HG03521 (cell line): ENCODE data around the gene TNFRSF18.
"Not testable (repeated sequence)": the region's sequence is repeated elsewhere in the genome, so short reads cannot be mapped to it uniquely, and the experiment has no call there.

Source experiments
- ATAC-seq: cut with Tn5 transposase; IDR thresholded peaks from one replicate; pipeline ENCODE4 v1.9.1; 2021; ENCODE audit warnings: mild to moderate bottlenecking, moderate library complexity; ENCODE audit not compliant: unreplicated experiment

The TNFRSF18 gene

GRCh38 chr1:1199141-1199960, 7.0 kb downstream of the TNFRSF18 start:
- no peak for ATAC-seq

GRCh38 chr1:1198423-1199140, 7.8 kb downstream of the TNFRSF18 start:
- no peak for ATAC-seq

DNA sequence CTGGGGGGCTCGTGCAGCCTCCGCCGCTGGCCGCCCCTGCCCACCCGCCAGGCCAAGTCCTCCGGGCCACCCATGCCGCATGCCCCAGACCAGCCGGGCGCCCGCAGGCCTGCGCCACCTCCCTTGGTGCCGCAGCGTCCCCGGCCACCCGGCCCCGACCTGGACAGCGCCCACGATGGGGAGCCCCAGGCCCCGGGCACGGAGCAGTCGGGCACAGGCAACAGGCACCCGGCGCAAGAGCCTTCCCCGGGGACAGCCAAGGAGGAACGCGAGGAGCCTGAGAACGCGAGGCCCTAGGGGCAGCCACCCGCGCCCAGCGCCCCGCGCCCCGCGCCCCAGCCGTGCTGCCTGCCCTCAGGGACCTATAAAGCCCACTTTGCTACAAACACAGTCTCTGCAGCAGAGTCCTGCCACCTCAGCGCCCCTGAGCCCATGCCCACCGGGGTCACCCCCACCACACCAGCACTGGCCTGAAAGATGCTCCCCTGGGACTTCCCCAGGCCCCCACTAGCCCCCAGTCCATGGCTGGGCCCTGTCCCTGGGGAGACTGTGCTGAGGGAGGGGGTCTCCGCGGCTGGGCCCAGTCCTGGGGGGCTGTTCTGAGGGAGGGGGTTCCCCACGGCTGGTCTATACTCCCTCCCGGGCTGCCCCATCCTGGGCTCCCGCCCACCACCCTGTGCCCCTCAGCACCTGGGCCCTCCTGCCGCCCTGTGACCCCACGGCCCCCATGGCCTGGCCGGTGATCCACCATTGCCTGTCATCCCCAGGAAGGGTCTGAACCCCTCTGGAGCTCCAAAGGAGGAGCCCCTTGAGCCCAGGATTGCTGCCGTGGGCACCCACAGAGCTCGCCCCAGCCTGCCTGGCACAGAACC, 8.6 kb downstream of the TNFRSF18 start:
- no peak for ATAC-seq

- ATAC-seq, result no peak
Measured at GRCh38 chr1:1197188-1197500, 9.2 kb downstream of the TNFRSF18 start.

DNA sequence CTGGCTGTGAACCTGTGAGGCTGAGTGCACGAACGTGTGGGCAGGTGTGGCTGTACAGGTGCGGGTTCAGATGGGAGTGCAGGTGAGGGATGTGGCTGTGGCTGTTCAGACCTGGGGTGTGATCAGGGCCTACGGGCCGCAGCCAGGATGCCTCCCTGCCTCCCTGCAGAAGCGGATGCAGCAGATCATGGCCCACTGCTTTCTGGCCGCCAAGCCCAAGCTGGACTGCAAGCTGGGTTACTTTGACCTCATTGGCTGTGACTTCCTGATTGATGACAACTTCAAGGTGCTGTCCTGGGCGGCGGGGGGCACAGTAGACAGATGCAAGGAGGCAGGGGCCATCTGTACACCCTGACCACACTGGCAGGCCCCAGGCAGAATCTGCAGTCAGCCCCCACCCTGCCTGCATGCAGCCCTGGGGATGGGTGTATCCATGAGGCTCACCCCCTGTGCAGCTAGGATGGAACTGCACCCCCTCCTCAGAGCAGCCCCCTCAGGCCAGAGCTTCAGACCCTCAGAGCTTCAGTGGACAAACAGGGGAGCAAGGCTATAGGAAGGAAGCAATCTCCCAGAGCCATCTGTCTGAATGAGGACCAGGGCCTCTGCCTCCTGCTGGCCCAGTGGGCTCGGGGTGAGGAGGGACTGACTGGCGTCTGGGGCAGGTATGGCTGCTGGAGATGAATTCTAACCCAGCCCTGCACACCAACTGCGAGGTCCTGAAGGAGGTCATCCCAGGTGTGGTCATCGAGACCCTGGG, 9.8 kb downstream of the TNFRSF18 start:
- ATAC-seq, result no peak

DNA sequence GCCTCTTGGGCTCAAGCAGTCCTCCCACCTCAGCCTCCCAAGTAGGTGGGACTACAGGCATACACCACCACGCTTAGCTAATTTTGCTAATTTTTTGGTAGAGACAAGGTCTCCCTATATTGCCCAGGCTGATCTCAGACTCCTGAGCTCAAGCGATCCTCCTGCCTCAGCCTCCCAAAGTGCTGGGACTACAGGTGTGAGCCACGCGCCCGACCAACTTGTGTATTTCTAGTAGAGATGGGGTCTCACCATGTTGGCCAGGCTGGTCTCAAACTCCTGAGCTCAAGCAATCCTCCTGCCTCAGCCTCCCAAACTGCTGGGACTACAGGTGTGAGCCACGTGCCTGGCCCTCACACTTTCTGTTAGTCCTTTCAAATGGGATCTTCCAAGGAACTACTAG, 10.7 kb downstream of the TNFRSF18 start:
- ATAC-seq, result not testable (repeated sequence)

DNA sequence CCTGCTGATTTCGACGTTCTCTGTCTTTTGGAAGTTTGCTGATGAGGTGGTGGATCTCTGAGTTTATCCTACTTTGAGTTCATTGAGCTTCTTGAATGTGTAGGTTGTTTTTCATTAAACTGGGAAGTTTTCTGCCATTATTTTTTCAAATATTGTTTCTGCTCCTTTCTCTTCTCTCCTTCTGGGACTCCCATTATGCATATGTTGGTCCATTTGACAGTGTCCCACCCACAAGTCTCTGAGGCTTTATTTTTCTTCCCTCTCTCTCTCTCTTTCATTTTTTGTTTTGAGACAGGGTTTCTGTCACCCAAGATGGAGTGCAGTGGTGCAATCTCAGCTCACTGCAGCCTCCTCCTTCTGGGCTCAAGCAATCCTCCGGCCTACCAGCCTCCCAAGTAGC, 11.7 kb downstream of the TNFRSF18 start:
- no peak for ATAC-seq

DNA sequence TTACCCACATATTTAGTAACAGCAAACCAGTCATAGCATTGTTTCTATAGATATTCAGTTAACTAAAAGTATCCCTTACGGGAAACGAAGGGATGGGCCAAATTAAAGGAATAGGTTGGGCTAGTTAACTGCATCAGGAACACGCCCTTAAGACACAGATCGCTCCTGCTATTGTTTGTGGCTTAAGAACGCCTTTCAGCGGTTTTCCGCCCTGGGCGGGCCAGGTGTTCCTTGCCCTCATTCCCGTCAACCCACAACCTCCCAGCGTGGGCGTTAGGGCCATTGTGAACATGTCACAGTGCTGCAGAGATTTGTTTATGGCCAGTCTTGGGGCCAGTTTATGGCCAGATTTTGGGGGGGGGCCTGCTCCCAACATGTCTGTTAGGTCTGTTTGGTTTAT, 14.7 kb downstream of the TNFRSF18 start:
- ATAC-seq, result no peak

DNA sequence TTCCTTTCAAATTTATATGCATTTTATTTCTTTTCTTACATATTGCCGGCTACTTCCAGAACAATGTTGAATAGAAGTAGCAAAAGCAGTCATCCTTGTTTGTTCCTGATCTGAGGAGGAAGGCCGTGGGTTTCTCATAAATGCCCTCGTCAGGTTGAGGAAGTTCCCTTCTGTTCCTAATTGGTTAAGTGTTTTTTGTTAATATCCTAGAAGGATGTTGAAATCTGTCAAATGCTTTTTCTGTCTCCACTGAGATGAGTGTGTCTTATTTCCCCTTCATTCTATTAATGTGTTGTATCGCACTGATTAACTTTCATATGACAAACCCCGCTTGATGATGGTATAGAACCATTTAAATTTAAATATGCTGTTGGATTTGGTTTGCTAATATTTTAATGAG, 17.3 kb downstream of the TNFRSF18 start:
- no peak for ATAC-seq

GRCh38 chr1:1187938-1188337, 18.5 kb downstream of the TNFRSF18 start:
- no peak for ATAC-seq

- ATAC-seq, result no peak
Measured at GRCh38 chr1:1185101-1185765, 21.2 kb downstream of the TNFRSF18 start.

- no peak for ATAC-seq
Measured at GRCh38 chr1:1183833-1184775, 22.3 kb downstream of the TNFRSF18 start.

GRCh38 chr1:1183221-1183747, 23.1 kb downstream of the TNFRSF18 start:
- ATAC-seq, result no peak

DNA sequence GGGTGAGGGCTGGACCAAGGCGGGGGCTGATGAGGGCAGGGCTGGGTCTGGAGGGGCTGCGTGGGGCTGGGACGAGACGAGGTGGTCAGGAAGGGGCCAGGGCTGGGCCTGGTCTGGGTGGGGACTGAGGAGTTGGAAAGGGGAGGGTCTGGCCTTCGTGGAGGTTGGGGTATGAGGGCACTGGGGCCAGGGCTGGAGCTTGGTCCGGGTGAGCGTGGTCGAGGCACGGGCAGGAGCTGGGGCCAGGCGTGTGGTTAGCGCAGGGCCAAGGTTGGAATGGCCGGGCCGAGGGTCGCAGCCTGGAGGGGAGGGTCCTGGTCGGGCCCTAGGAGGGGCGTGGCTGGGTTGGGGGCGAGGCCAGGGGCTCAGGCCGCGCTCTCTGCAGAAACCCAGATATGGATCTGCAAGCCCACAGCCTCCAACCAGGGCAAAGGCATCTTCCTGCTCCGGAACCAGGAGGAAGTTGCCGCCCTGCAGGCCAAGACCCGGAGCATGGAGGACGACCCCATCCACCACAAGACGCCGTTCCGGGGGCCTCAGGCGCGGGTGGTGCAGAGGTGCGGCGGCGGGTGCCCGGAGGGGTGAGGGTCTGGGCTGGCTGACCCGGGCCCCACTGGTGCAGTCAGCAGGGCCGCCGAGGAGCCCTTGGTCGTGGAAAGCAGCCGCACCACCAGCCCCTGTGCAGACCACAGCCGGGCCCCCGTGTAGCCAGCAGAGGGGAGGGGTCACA, 23.7 kb downstream of the TNFRSF18 start:
- no peak for ATAC-seq

- no peak for ATAC-seq
Measured at GRCh38 chr1:1181938-1182410, 24.4 kb downstream of the TNFRSF18 start.

DNA sequence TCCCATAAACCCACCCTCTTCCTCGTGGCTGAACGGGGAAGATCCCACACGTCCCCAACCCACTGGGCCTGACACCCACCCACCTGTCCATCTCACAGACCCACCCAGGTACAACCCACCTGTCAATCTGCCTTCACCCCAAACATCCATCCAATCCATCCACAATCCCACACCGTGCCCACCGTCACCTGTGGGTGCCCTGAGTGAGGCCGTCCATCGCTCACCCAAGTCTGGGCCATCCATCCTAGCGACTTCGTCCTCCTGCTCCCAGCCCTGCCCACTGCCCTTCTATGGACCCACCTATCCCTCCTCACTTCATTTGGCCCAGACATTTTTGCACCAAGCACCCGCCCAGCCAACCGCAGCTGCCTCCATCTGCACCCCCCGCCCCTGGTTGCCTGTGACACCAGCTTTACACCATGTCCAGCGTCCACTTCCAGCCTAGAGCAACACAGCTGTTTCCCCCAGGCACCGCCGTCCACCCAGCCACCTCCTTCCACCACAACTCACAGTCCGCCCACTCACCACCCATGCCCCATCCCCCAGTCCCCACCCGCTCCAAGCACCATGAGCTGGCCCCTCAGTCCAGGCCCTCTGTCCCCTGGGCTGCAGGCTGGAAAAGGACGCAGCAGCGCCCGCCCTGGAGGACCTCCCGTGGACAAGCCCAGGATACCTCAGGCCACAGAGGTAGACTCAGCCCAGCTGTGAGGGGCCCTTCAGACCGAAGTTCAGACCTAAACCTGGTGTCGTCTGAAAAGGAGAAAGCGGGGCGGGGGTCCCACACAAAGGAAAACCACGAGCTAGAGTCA, 25.1 kb downstream of the TNFRSF18 start:
- no peak for ATAC-seq
